AG20443 (cell line): ENCODE data around the gene ZNF44.

Experiments
- DNase-seq: peaks from one replicate; pipeline ENCODE4 v3.0.0; 2012; ENCODE audit warnings: low spot score, mixed read lengths

Gene ZNF44

GRCh38 chr19:12261554-12261953, 33.1 kb downstream of the ZNF44 start:
- no peak for DNase-seq

GRCh38 chr19:12260861-12261260, 33.8 kb downstream of the ZNF44 start:
- DNase-seq = no peak

DNA sequence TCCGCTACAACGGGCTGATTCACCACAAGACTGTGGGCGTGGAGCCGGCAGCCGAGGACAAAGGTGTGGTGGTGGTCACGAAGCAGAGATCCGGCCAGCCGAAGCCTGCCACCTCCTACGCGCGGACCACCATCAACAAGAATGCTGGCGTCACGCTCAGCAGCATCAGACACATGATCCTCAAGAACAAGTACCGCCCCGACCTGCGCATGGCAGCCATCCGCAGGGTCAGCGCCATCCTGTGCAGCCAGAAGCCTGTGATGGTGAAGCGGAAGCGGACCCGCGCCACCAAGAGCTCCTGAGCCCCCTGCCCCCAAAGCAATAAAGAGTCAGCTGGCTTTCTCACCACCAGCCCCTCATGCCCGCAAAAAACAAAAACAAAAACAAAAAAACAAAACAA, 34.4 kb downstream of the ZNF44 start:
- DNase-seq = no peak

GRCh38 chr19:12255372-12255771, 39.3 kb downstream of the ZNF44 start:
- no peak for DNase-seq

DNA sequence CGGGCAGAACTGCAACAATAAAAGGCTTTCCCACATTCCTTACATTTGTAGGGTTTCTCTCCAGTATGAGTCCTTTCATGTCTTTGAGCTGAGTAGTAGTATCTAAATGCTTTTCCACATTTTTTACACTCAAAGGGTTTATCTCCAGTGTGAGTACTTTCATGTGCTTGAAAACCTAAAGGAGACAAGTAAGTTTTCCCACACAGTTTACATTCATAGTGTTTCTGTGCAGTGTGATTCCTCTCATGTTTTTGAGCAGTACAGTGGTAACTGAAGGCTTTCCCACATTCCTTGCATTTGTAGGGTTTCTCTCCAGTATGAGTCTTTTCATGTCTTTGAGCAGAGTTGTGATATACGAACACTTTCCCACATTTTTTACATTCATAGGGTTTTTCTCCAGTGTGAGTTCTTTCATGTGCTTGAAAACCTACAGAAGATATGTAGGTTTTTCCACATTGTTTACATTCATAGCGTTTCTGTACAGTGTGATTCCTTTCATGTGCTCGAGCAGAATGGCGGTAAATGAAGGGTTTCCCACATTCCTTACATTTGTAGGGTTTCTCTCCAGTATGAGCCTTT, 47.0 kb downstream of the ZNF44 start:
- no peak for DNase-seq

- no peak for DNase-seq
Observed at GRCh38 chr19:12244370-12244769, 50.3 kb downstream of the ZNF44 start.

DNA sequence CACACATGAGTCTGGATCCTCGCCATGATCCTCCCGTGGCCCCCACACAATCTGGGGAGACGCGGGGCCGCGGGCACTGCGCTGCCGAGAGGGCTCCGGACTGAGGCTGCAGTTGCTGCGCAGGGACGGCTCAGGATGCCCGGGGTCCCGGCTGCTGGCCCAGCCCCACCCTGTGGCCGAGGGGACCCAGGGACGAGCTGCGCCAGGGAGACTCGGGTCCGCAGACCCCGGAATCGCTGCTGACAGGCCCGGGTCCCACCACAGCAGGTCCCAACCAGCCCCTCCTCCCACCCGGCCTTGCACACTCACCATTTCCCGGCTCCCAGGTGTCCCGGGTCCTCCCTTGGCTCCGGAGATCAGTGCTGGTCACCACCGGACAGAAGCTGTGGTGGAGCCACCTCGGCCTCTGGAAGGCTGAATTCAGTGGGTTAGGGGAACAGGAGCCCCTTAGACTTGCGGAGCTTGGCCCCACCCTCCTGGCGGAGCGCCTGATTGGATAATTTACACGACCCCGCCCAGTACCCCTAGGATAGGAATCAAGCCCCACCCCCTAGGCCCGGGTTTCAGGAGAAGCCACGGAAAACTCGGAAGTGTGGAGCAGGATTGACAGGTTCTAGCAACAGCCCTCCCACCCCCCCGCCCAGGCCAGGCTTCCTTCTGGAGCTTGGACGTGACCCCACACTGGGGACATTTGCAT, 57.4 kb downstream of the ZNF44 start:
- no peak for DNase-seq

- no peak for DNase-seq
Observed at GRCh38 chr19:12232961-12233360, 61.7 kb downstream of the ZNF44 start.

DNA sequence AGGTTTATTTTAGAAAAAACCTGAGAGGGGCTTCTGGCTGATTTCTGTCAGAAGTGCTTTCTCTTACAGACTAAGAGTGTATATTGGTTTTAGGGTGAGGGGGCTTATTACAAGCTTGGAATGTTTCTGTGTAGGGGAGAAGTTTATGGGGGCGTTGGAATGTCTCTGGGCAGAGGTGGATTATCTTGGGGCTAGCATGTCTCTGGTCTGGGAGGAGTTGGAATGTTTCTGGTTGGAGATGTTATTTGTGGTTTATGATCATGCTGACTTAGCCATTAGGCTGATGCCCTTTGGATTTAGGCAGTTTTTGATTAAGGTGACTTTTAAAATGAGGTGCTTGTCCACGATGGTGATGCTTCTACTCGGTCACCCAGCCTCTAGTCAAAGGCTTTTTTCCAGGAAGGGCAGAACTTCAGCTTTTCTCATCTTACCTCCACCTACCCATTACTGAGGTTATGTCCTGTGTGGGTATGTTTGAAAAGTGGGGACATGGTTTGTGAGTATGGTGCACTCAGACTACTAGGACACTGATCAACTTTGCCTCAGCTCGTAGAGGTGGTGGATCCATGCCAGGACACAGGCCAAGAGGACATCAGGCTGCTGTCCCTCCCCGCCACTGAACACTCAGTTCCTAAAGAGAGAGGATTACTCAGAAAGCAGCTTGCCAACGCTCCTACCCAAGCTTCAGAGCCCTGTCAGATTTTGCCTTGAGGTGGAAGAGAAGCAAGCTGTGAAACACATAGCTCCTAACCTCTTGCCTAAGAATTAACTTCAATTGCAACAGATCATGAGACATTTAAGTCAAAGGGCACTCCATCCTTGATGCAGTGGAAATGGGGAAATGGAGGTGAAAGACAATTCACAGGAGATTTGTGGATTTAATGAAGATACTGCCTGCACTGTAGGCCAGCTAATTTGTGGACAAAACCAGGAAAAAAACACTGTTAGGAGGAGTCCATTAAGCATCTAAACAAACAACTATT, 63.6 kb downstream of the ZNF44 start:
- DNase-seq = no peak

- DNase-seq = no peak
Observed at GRCh38 chr19:12229990-12230389, 64.7 kb downstream of the ZNF44 start.

DNA sequence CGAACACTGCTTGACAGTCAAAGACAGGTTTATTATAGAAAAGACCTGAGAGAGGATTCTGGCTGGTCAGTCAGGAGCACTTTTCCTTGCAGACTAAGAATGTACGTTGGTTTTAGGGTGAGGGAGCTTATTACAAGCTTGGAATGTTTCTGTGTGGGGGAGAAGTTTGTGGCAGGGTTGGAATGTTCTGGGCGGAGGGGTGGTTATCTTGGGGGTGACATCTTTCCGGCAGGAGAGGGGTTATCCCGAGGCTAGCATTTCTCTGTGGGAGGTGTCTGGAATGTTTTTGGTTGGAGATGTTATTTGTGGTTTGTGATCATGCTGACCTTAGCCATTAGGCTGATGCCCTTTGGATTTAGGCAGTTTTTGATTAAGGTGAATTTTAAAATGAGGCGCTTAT, 70.0 kb downstream of the ZNF44 start:
- DNase-seq = no peak

GRCh38 chr19:12222980-12223630, 71.6 kb downstream of the ZNF44 start:
- no peak for DNase-seq
